ENCODE measurements around the gene CCDC40.
"Not testable (repeated sequence)": the region's sequence is repeated elsewhere in the genome, so short reads cannot be mapped to it uniquely, and the experiment has no call there.

The CCDC40 gene

GRCh38 chr17:80045703-80046102, 9.3 kb downstream of the CCDC40 start:
- no peak for DNase-seq (ENCODE audit: low read depth)

- not testable (repeated sequence) for DNase-seq (ENCODE audit: low read depth)
Observed at GRCh38 chr17:80046709-80047108, 10.3 kb downstream of the CCDC40 start.

- no peak for DNase-seq (ENCODE audit: low read depth)
Observed at GRCh38 chr17:80047176-80047575, 10.7 kb downstream of the CCDC40 start.

- no peak for DNase-seq (ENCODE audit: low read depth)
Observed at GRCh38 chr17:80049986-80050385, 13.5 kb downstream of the CCDC40 start.

GRCh38 chr17:80050706-80051105, 14.3 kb downstream of the CCDC40 start:
- no peak for DNase-seq (ENCODE audit: low read depth)

GRCh38 chr17:80051681-80052080, 15.2 kb downstream of the CCDC40 start:
- DNase-seq (ENCODE audit: low read depth): no peak

- DNase-seq (ENCODE audit: low read depth): no peak
Observed at GRCh38 chr17:80053102-80053501, 16.7 kb downstream of the CCDC40 start.

GRCh38 chr17:80055597-80055996, 19.2 kb downstream of the CCDC40 start:
- DNase-seq (ENCODE audit: low read depth): no peak

- DNase-seq (ENCODE audit: low read depth): no peak
Observed at GRCh38 chr17:80058311-80058955, 22.0 kb downstream of the CCDC40 start.

GRCh38 chr17:80060644-80061043, 24.2 kb downstream of the CCDC40 start:
- no peak for DNase-seq (ENCODE audit: low read depth)

GRCh38 chr17:80061421-80061820, 25.0 kb downstream of the CCDC40 start:
- no peak for DNase-seq (ENCODE audit: low read depth)

- no peak for DNase-seq (ENCODE audit: low read depth)
Observed at GRCh38 chr17:80063830-80064585, 27.6 kb downstream of the CCDC40 start.

- DNase-seq (ENCODE audit: low read depth): no peak
Observed at GRCh38 chr17:80064696-80065095, 28.3 kb downstream of the CCDC40 start.

GRCh38 chr17:80065478-80066170, 29.2 kb downstream of the CCDC40 start:
- no peak for DNase-seq (ENCODE audit: low read depth)

GRCh38 chr17:80067393-80067986, 31.0 kb downstream of the CCDC40 start:
- no peak for DNase-seq (ENCODE audit: low read depth)

- no peak for DNase-seq (ENCODE audit: low read depth)
Observed at GRCh38 chr17:80068301-80069222, 32.1 kb downstream of the CCDC40 start.

GRCh38 chr17:80070375-80071115, 34.1 kb downstream of the CCDC40 start:
- no peak for DNase-seq (ENCODE audit: low read depth)

GRCh38 chr17:80071116-80071841, 34.8 kb downstream of the CCDC40 start:
- DNase-seq (ENCODE audit: low read depth): no peak

- no peak for DNase-seq (ENCODE audit: low read depth)
Observed at GRCh38 chr17:80072410-80072809, 36.0 kb downstream of the CCDC40 start.

GRCh38 chr17:80080081-80080480, 43.6 kb downstream of the CCDC40 start:
- no peak for DNase-seq (ENCODE audit: low read depth)
